Measurements from ENCODE around the gene SMS. TPM values are rescaled to one million over a fixed set of nuclear protein-coding genes. Genes with fewer than 3 reads are reported as not detected.

SMS gene
- total RNA-seq, 2 experiments from 2014 or later: 17.8 to 19.6 TPM

DNA sequence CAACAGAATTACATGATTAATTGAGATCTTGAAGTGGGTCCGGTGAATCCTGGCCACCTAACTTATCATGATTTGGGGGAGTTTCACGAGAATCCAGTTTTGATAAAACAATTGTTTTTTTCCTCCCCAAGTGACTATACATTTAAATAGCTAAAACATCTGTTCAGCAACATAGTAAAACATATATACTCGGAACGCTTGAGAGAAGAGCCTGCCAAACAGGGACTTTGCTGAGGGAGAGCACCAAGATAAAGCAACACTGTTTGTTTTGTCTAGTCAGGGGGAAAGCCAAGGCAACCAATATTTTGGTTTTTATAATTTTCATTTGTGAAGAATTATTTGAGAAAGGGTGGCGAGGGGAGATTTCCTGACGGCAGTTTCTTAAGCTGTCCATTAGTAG is 92.0 kb downstream of the SMS start:
- Histone ChIP-seq H3K27ac (ENCODE audit: low read depth in 1 of 2, low read length in 2 of 2) (no peak overlapping the region), H3K4me1 (ENCODE audit: insufficient read depth, low read length) (no peaks in the 10 kb centered on the region), H3K9me3 (ENCODE audit: control insufficient read depth in 1 of 2, insufficient read depth in 1 of 2, low read length in 2 of 2) (no peaks in the 10 kb centered on the region), H3K36me3 (ENCODE audit: insufficient read depth, low read length) (no peaks in the 10 kb centered on the region), H3K27me3 (ENCODE audit: control insufficient read depth in 1 of 2, insufficient read depth in 2 of 2, low read length in 2 of 2) (no peaks in the 10 kb centered on the region), H3K4me3 (ENCODE audit: low read length) (no peak overlapping the region)
- H3K4me3 Mint-ChIP-seq: no peak overlapping the region
- H3K27me3 Mint-ChIP-seq: no peaks in the 10 kb centered on the region
- TF ChIP-seq, protein P1, sequence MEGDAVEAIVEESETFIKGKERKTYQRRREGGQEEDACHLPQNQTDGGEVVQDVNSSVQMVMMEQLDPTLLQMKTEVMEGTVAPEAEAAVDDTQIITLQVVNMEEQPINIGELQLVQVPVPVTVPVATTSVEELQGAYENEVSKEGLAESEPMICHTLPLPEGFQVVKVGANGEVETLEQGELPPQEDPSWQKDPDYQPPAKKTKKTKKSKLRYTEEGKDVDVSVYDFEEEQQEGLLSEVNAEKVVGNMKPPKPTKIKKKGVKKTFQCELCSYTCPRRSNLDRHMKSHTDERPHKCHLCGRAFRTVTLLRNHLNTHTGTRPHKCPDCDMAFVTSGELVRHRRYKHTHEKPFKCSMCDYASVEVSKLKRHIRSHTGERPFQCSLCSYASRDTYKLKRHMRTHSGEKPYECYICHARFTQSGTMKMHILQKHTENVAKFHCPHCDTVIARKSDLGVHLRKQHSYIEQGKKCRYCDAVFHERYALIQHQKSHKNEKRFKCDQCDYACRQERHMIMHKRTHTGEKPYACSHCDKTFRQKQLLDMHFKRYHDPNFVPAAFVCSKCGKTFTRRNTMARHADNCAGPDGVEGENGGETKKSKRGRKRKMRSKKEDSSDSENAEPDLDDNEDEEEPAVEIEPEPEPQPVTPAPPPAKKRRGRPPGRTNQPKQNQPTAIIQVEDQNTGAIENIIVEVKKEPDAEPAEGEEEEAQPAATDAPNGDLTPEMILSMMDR (IDR thresholded peaks at IDR 0.05): no peak
- H3K4me1 Mint-ChIP-seq (ENCODE audit: low read depth): no peaks in the 10 kb centered on the region
- CTCF ChIA-PET: no interaction called here
- no peaks in the 10 kb centered on the region for H3K36me3 Mint-ChIP-seq (ENCODE audit: low read depth)
- ATAC-seq (ENCODE audit: poor library complexity): no peak
- no peak for DNase-seq
- H3K9me3 Mint-ChIP-seq: no peaks in the 10 kb centered on the region
- H3K27ac Mint-ChIP-seq: no peak overlapping the region
- intact Hi-C loops (cut with DNase I, micrococcal nuclease): no loop called here
- POLR2A ChIA-PET: no interaction called here

DNA sequence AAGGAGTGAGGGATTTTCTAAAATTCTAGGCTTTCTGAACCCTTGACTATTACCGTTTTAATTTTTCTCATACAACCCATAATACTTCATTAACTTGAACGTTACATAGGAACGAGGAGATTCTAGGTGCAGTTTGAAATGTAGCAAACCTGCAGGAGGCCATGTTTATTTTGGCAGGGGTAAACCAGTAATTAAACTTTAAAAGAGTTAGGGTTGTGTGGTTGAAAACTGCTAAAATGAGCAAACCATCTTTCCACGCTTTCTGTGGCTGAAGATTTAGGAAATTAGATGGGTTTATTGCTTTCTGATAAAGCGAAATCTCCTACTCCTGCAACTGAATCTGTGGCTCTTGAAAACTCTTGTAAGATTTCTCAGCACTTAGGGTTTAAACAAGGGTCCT is 93.3 kb downstream of the SMS start:
- H3K27me3 ChIP-seq (ENCODE audit: control insufficient read depth in 1 of 2, insufficient read depth in 2 of 2, low read length in 2 of 2): no peaks in the 10 kb centered on the region
- H3K27ac ChIP-seq (ENCODE audit: low read depth in 1 of 2, low read length in 2 of 2): no peak overlapping the region
- no peak for ATAC-seq (ENCODE audit: poor library complexity)
- H3K9me3 ChIP-seq (ENCODE audit: control insufficient read depth in 1 of 2, insufficient read depth in 1 of 2, low read length in 2 of 2): no peaks in the 10 kb centered on the region
- TF ChIP-seq, protein P1 (IDR thresholded peaks at IDR 0.05): no peak
- Mint-ChIP-seq H3K4me1 (ENCODE audit: low read depth) (no peaks in the 10 kb centered on the region), H3K27me3 (no peaks in the 10 kb centered on the region), H3K36me3 (ENCODE audit: low read depth) (no peaks in the 10 kb centered on the region), H3K27ac (no peak overlapping the region), H3K9me3 (no peaks in the 10 kb centered on the region), H3K4me3 (no peak overlapping the region)
- H3K4me3 ChIP-seq (ENCODE audit: low read length): no peak overlapping the region
- no peaks in the 10 kb centered on the region for H3K36me3 ChIP-seq (ENCODE audit: insufficient read depth, low read length)
- CTCF ChIA-PET: no interaction called here
- POLR2A ChIA-PET: no interaction called here
- intact Hi-C loops (cut with DNase I, micrococcal nuclease): no loop called here
- no peak for DNase-seq
- no peaks in the 10 kb centered on the region for H3K4me1 ChIP-seq (ENCODE audit: insufficient read depth, low read length)

DNA sequence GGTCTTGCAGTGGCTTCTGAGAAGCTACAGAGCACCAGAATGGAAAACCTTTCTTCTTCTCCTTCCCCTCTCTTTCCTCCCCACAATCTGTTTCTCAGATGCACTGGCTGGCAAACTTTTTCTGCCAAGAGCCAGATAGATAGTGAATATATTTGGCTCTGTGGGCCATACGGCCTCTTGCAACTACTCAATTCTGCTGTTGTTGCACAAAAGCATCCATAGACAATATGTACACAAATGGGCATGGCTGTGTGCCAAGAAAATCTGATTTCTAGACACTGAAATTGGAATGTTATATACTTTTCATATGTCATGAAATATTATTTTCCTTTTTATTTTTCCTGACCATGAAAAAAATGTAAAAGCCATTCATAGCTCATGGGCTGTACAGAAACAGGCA is 94.7 kb downstream of the SMS start:
- Histone ChIP-seq H3K36me3 (ENCODE audit: insufficient read depth, low read length) (no peaks in the 10 kb centered on the region), H3K9me3 (ENCODE audit: control insufficient read depth in 1 of 2, insufficient read depth in 1 of 2, low read length in 2 of 2) (no peaks in the 10 kb centered on the region), H3K27ac (ENCODE audit: low read depth in 1 of 2, low read length in 2 of 2) (no peak overlapping the region), H3K4me3 (ENCODE audit: low read length) (no peak overlapping the region), H3K4me1 (ENCODE audit: insufficient read depth, low read length) (no peaks in the 10 kb centered on the region), H3K27me3 (ENCODE audit: control insufficient read depth in 1 of 2, insufficient read depth in 2 of 2, low read length in 2 of 2) (no peaks in the 10 kb centered on the region)
- CTCF ChIA-PET: no interaction called here
- Mint-ChIP-seq H3K4me1 (ENCODE audit: low read depth) (no peaks in the 10 kb centered on the region), H3K36me3 (ENCODE audit: low read depth) (no peaks in the 10 kb centered on the region), H3K27ac (no peak overlapping the region), H3K4me3 (no peak overlapping the region), H3K9me3 (no peaks in the 10 kb centered on the region), H3K27me3 (no peaks in the 10 kb centered on the region)
- TF ChIP-seq, protein P1 (IDR thresholded peaks at IDR 0.05): no peak
- intact Hi-C loops (cut with DNase I, micrococcal nuclease): no loop called here
- ATAC-seq (ENCODE audit: poor library complexity): no peak
- POLR2A ChIA-PET: no interaction called here
- DNase-seq: no peak
